HepG2 (cell line): ENCODE data around the gene NECAB2. TPM values are rescaled to one million over a fixed set of nuclear protein-coding genes. Genes with fewer than 3 reads are reported as not detected.

Source experiments
- AGO2 ChIP-seq: fragments of 200-400 bp; formaldehyde crosslinking; optimal IDR thresholded peaks from 2 replicates; pipeline ENCODE3; 2017; ENCODE audit warnings: mild to moderate bottlenecking, low read depth, low read length, moderate library complexity
- ATAD3A ChIP-seq: sonication (generic); formaldehyde crosslinking; IDR thresholded peaks from 2 replicates; pipeline ENCODE4 v1.4.0; 2020; ENCODE audit warnings: missing genetic modification reagents
- EED ChIP-seq: sonication (generic); formaldehyde crosslinking; IDR thresholded peaks from 2 replicates; pipeline ENCODE4 v1.5.0; 2020; ENCODE audit warnings: mild to moderate bottlenecking, missing genetic modification reagents
- ERF ChIP-seq: IDR thresholded peaks from 2 replicates; pipeline ENCODE4 v1.6.1; 2018; ENCODE audit warnings: missing biosample characterization, missing genetic modification reagents
- ETV5 ChIP-seq: IDR thresholded peaks from 2 replicates; pipeline ENCODE4 v1.6.1; 2018; ENCODE audit warnings: missing biosample characterization, missing genetic modification reagents, inconsistent platforms, borderline replicate concordance
- FOXO4 ChIP-seq: sonication (generic); formaldehyde crosslinking; conservative IDR thresholded peaks from 2 replicates; pipeline ENCODE4 v1.8.1; 2023; ENCODE audit warnings: missing genetic modification reagents
- GATAD2A ChIP-seq: IDR thresholded peaks from 2 replicates; pipeline ENCODE4 v1.6.1; 2016
- HOMEZ ChIP-seq: IDR thresholded peaks from 2 replicates; pipeline ENCODE4 v1.6.1; 2016; ENCODE audit warnings: low read depth
- JUN ChIP-seq: sonication (generic); formaldehyde crosslinking; IDR thresholded peaks from 2 replicates; pipeline ENCODE4 v1.4.0; 2020; ENCODE audit warnings: mild to moderate bottlenecking, missing genetic modification reagents
- MYPOP ChIP-seq: sonication (generic); formaldehyde crosslinking; IDR thresholded peaks from 2 replicates; pipeline ENCODE4 v1.8.1; 2023; ENCODE audit warnings: mild to moderate bottlenecking, moderate library complexity, missing genetic modification reagents
- NFYC ChIP-seq: IDR thresholded peaks from 2 replicates; pipeline ENCODE4 v1.6.1; 2016; ENCODE audit warnings: missing genetic modification reagents, missing compliant biosample characterization
- SP5 ChIP-seq: IDR thresholded peaks from 2 replicates; pipeline ENCODE4 v1.6.1; 2016; ENCODE audit warnings: low read depth, borderline replicate concordance
- TEAD2 ChIP-seq: sonication (generic); formaldehyde crosslinking; IDR thresholded peaks from 2 replicates; pipeline ENCODE4 v1.9.0; 2021; ENCODE audit warnings: missing genetic modification reagents
- TFDP1 ChIP-seq: IDR thresholded peaks from 2 replicates; pipeline ENCODE4 v1.6.1; 2016; ENCODE audit warnings: missing compliant biosample characterization, missing genetic modification reagents, borderline replicate concordance
- ZBTB38 ChIP-seq: sonication (generic); formaldehyde crosslinking; IDR thresholded peaks from 2 replicates; pipeline ENCODE4 v1.5.1; 2020; ENCODE audit warnings: mild to moderate bottlenecking, missing genetic modification reagents
- ZFP36L1 ChIP-seq: sonication (generic); formaldehyde crosslinking; IDR thresholded peaks from 2 replicates; pipeline ENCODE4 v1.8.0; 2022; ENCODE audit warnings: mild to moderate bottlenecking, missing genetic modification reagents, moderate library complexity
- ZMYM4 ChIP-seq: sonication (generic); formaldehyde crosslinking; IDR thresholded peaks from 2 replicates; pipeline ENCODE4 v1.8.1; 2023; ENCODE audit warnings: mild to moderate bottlenecking, missing genetic modification reagents
- ZNF142 ChIP-seq: sonication (generic); formaldehyde crosslinking; IDR thresholded peaks from 2 replicates; pipeline ENCODE4 v1.4.0; 2020; ENCODE audit warnings: missing genetic modification reagents
- polyA plus RNA-seq, 8 experiments: library from polyadenylated mRNA; depleted of rRNA in 3 of 8; stranded (reverse) in 7 of 8; unstranded in 1 of 8; fragments of >200 nt; fragmentation: Illumina TruSeq in 4 of 8; extraction: Trizol in 4 of 8; gene quantifications; 2 replicates each; pipeline versions ENCODE4 v1.2.1 to v1.2.3, GENCODE V29; 2011 to 2016; ENCODE audit warnings: low read depth in 4 of 8, missing spikeins in 1 of 8, mixed read lengths in 1 of 8; ENCODE audit not compliant: insufficient read depth in 1 of 8
- total RNA-seq, 5 experiments: library from RNA; depleted of rRNA; stranded (reverse); fragments of >200 nt; fragmentation: Illumina TruSeq; extraction: Trizol; gene quantifications; 2 replicates each; pipeline ENCODE4 v1.2.3, GENCODE V29; 2016; ENCODE audit warnings: low read depth in 1 of 5

The NECAB2 gene
- total and polyA plus RNA-seq, 2 of the 13 experiments (the other 11 are each of a cell fraction or from before 2014, with no cell fraction given) = 0.21 to 0.49 TPM

- no peak for TF ChIP-seq FOXO4 (CRISPR knock-in tag)
- no peak for TF ChIP-seq ETV5 (CRISPR knock-in tag)
- no peak for TF ChIP-seq ZFP36L1
- TF ChIP-seq GATAD2A (CRISPR knock-in tag) = 0 out of 2 replicates have a peak, but pooled peaks have one; percentile 28
- no peak for TF ChIP-seq ATAD3A (CRISPR knock-in tag)
- TF ChIP-seq AGO2 = no peak
- no peak for TF ChIP-seq TEAD2 (CRISPR knock-in tag)
- no peak for TF ChIP-seq ZBTB38
- TF ChIP-seq TFDP1 (CRISPR knock-in tag) = peak; percentile 61; the same call in 1 of the 2 replicates
- peak; percentile 43; the same call in 1 of the 2 replicates for TF ChIP-seq ERF (CRISPR knock-in tag)
- TF ChIP-seq EED (CRISPR knock-in tag) = no peak
- TF ChIP-seq MYPOP (CRISPR knock-in tag) = no peak
- TF ChIP-seq JUN (CRISPR knock-in tag) = no peak
- no peak for TF ChIP-seq ZNF142 (CRISPR knock-in tag)
- no peak for TF ChIP-seq NFYC (CRISPR knock-in tag)
- no peak for TF ChIP-seq HOMEZ (CRISPR knock-in tag)
- no peak for TF ChIP-seq ZMYM4 (CRISPR knock-in tag)
- TF ChIP-seq SP5 (CRISPR knock-in tag) = peak; percentile 63; the same call in 1 of the 2 replicates
These were observed 80.2 kb downstream of the NECAB2 start (continued) for GRCh38 chr16:84048270-84048669.
